Inflammatory macrophage treated with lipopolysaccharide for 1 hour (primary cell): Measurements from ENCODE around the gene GOLGA6L7.
"Not testable (repeated sequence)": the region's sequence is repeated elsewhere in the genome, so short reads cannot be mapped to it uniquely, and the experiment has no call there.

Source experiments
- DNase-seq, 2 donors: peaks; one replicate each; pipeline ENCODE4 v3.0.0-alpha.2; 2020 to 2022

GOLGA6L7 gene

GRCh38 chr15:28881600-28881999, 33.2 kb upstream of the GOLGA6L7 start:
- DNase-seq = no peak

- no peak for DNase-seq
Measured at GRCh38 chr15:28881170-28881569, 32.7 kb upstream of the GOLGA6L7 start.

DNA sequence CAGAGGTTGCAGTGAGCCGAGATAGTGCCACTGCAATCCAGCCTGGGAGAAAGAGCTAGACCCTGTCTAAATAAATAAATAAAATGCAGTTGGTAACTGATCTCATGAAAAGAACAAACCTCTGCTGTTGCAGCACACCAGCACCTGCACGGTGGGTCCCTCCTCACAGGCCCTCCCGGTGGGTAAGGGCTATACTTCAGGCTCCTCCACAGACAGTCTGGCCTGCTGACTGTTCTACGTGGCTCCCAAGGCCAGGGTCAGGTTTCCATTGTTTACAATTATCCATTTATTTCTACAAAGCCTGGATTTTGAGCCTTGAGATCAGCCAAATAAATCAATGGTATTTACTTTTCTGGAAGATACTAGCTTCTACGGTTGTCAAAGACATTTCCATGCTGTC, 32.2 kb upstream of the GOLGA6L7 start:
- DNase-seq = no peak

GRCh38 chr15:28879551-28879950, 31.1 kb upstream of the GOLGA6L7 start:
- DNase-seq = no peak

DNA sequence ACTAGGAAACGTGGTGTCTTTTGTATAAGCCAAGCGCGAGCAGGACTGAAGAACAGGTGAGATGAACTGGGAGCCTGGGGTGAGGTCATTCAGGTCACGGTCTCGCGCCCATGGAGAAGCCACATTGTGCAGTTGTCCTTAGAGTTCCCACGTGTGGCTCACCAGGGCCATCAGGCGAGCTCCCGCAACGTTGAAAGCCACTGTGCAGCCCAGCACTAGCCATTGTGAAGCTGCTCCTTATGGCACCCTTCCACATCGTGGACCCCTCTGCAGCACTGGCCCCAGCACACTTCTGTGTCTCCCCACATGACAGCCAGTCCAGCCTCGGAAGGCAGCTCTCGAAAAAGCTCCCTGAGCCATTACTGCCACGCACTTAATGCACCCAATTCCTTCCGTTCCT, 29.8 kb upstream of the GOLGA6L7 start:
- no peak for DNase-seq

DNA sequence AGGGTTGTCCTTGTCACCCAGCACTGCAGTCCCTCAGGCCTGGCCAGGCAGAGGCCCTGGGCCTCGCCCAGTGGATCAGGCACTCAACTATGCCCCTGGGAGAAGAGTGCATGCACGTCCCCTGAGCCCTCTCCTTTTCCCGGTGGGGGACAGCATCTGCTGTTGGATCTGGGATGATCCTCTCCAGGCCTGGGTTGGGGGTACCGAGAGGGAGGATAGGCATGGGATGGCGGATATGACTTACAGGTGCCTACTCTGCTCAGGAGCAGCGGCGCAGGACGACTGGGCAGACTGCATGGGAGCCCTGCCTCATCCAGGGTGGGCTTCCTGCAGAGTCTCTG, 28.4 kb upstream of the GOLGA6L7 start:
- no peak for DNase-seq

GRCh38 chr15:28876131-28876844, 27.8 kb upstream of the GOLGA6L7 start:
- no peak for DNase-seq

GRCh38 chr15:28875461-28876000, 27.1 kb upstream of the GOLGA6L7 start:
- no peak for DNase-seq

GRCh38 chr15:28873585-28874190, 25.2 kb upstream of the GOLGA6L7 start:
- DNase-seq = no peak

- no peak for DNase-seq
Measured at GRCh38 chr15:28873006-28873405, 24.6 kb upstream of the GOLGA6L7 start.

DNA sequence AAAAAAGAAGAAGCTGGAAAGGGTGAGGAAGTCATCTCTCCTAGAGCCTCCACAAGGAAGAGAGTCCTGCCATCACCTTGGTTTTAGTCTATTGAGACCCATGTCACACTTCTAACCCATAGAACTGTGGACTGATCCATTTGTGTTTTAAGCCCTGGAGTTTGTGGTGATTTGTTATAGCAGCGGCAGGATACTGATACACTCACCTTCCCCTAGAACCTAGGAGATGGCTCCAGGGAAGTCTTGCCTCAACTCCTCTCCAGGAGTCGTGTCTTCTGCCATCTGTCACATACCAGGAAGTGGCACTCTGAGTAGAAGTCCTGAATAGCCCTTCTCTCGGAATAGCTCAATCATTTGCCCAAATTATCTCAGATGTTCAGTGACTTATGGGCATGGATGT, 22.7 kb upstream of the GOLGA6L7 start:
- no peak for DNase-seq

GRCh38 chr15:28868744-28869345, 20.4 kb upstream of the GOLGA6L7 start:
- no peak for DNase-seq

DNA sequence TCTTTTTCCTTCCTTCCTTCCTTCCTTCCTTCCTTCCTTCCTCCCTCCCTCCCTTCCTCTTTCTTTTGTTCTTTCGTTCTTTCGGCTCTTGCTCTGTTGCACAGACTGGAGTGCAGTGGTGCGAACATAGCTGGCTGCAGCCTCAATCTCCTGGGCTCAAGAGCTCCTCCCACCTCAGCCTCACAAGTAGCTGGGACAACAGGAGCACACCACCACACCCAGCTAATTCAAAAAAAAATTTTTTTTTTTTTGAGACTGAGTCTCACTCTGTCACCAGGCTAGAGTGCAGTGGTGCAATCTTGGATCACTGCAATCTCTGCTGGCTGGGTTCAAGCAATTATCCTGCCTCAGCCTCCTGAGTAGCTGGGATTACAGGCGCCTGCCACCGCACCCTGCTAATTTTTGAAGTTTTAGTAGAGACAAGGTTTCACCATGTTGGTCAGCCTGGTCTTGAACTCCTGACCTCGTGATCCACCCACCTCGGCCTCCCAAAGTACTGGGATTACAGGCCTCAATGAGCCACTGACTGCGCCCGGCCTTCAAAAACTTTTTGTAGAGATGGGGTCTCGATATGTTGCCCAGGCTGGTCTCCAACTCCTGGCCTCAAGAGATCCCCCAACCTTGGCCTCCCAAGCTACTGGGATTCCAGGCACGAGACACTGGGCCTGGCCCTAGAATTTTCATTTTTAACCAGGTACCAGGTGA, 13.3 kb upstream of the GOLGA6L7 start:
- DNase-seq = peak in 1 of 2 donors; percentile 15

- peak; percentile 68 to 86 for DNase-seq
Measured at GRCh38 chr15:28861031-28861534, 12.6 kb upstream of the GOLGA6L7 start.

GRCh38 chr15:28854578-28854977, 6.1 kb upstream of the GOLGA6L7 start:
- not testable (repeated sequence) for DNase-seq

- not testable (repeated sequence) for DNase-seq
Measured at GRCh38 chr15:28853654-28854053, 5.2 kb upstream of the GOLGA6L7 start.

DNA sequence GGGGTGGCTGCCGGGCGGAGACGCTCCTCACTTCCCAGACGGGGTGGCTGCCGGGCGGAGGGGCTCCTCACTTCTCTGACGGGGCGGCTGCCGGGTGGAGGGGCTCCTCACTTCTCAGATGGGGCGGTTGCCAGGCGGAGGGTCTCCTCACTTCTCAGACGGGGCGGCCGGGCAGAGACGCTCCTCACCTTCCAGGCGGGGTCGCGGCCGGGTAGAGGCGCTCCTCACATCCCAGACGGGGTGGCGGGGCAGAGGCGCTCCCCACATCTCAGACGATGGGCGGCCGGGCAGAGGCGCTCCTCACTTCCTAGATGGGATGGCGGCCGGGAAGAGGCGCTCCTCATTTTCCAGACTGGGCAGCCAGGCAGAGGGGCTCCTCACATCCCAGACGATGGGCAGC, 1.3 kb upstream of the GOLGA6L7 start:
- not testable (repeated sequence) for DNase-seq

- DNase-seq = not testable (repeated sequence)
Measured at GRCh38 chr15:28849271-28849670, 827 bp upstream of the GOLGA6L7 start.

DNA sequence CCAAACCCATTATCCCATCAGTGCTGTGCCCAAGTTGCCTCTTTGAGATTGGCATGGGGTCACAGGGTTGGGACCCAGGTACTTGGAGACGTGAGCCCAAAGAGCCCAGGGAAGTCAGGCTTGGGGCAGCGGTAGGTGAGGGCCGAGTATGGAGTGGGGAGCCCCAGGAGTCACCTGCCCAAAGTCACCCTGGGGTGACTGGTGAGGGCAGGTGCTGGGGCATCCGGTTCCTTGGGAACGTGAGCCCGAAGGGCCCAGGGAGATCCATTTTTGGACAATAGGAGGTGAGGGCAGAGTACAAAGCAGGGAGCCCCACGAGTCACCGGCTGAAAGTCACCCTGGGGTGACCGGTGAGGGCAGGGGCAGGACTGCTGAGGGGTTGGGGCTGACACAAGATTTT, 485 bp downstream of the GOLGA6L7 start:
- not testable (repeated sequence) for DNase-seq

- DNase-seq = not testable (repeated sequence)
Measured at GRCh38 chr15:28847247-28847646, 1.2 kb downstream of the GOLGA6L7 start.

GRCh38 chr15:28844147-28844546, 4.3 kb downstream of the GOLGA6L7 start:
- DNase-seq = not testable (repeated sequence)

DNA sequence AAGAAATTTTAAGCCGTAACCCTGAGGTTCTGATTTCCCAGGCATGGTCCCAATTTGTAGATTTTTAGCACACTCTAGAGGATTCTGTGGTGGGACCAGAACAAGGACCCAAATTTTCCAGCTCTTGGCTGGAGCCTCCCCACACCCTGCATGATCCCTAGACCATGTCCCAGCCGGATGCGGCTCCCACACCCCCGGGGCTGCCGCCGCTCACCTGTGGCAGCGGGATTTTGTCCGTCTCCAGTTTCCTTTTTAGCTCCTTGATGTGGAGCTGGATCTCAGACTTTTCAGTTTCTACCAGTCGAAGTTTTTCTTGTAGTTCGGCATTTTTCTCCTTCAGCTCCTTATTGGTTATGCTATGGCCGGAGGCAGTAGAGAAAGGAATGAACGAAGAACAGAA, 4.9 kb downstream of the GOLGA6L7 start:
- DNase-seq = not testable (repeated sequence)

- DNase-seq = not testable (repeated sequence)
Measured at GRCh38 chr15:28842210-28842609, 6.2 kb downstream of the GOLGA6L7 start.
